Stomach (tissue), 9 donors: Measurements from ENCODE around the gene ZNF581. TPM values are rescaled to one million over a fixed set of nuclear protein-coding genes. Genes with fewer than 3 reads are reported as not detected.

ENCODE experiments used
- DNase-seq, 2 donors: peaks; one replicate each; pipeline versions ENCODE4 v3.0.0 to v3.0.0-alpha.2; 2013 to 2019
- H3K27ac ChIP-seq, 5 donors: fragments of 200-600 bp in 4 of 5; sonication (generic) in 4 of 5; one replicate each; pipeline ENCODE4 v1.5.1; 2013 to 2019; ENCODE audit warnings: mild to moderate bottlenecking in 1 of 5, moderate library complexity in 1 of 5
- H3K27me3 ChIP-seq, 3 donors: fragments of 200-600 bp; sonication (generic); one replicate each; pipeline ENCODE4 v1.5.1; 2017 to 2019; ENCODE audit warnings: mixed run types in 1 of 3
- H3K36me3 ChIP-seq, 4 donors: fragments of 200-600 bp; sonication (generic); 1 replicate in 3 of 4; 2 replicates in 1 of 4; pipeline ENCODE4 v1.5.1; 2016 to 2019
- H3K4me1 ChIP-seq, 4 donors: fragments of 200-600 bp; sonication (generic); one replicate each; pipeline ENCODE4 v1.5.1; 2016 to 2019
- H3K4me3 ChIP-seq, 4 donors: fragments of 200-600 bp; sonication (generic) in 3 of 4; one replicate each; pipeline ENCODE4 v1.5.1; 2016 to 2019; ENCODE audit warnings: mild to moderate bottlenecking in 1 of 4
- H3K9me3 ChIP-seq, 4 donors: fragments of 200-600 bp; sonication (generic); one replicate each; pipeline ENCODE4 v1.5.1; 2016 to 2019
- CTCF ChIP-seq, 7 experiments: fragments of 450-650 bp in 4 of 7; fragments of 200-600 bp in 3 of 7; sonication (generic) in 3 of 7; IDR thresholded peaks; one replicate each; pipeline ENCODE4 v1.5.1; 2016 to 2019; ENCODE audit warnings: antibody characterized with exemption in 7 of 7, control low read depth in 2 of 7, mild to moderate bottlenecking in 1 of 7
- EP300 ChIP-seq: sonication (generic); formaldehyde crosslinking; IDR thresholded peaks from one replicate; pipeline ENCODE4 v1.6.1; 2017; ENCODE audit warnings: antibody characterized with exemption
- POLR2A ChIP-seq, 4 donors: fragments of 450-650 bp; IDR thresholded peaks; one replicate each; pipeline ENCODE4 v1.6.1; 2016; ENCODE audit warnings: antibody characterized with exemption in 4 of 4, control low read depth in 2 of 4, mild to moderate bottlenecking in 1 of 4, moderate library complexity in 1 of 4
- POLR2AphosphoS5 ChIP-seq, 3 donors: sonication (generic); formaldehyde crosslinking; IDR thresholded peaks; one replicate each; pipeline ENCODE4 v1.6.1; 2016; ENCODE audit warnings: antibody characterized with exemption in 3 of 3
- WGBS, 5 donors: extraction: QIAGEN DNeasy Blood & Tissue Kit in 3 of 5; methylation state at CpG; one replicate each; pipeline versions ENCODE4 v1.1.5 to v1.1.7; 2013 to 2018; 5-methylcytosine and 5-hydroxymethylcytosine counted together
- intact Hi-C: fragments of 100-400 bp; cut with DNase I; formaldehyde crosslinking; loops from one replicate; pipeline ENCODE4 v1.15.1; 2023; ENCODE audit warnings: low total_unique reads
- polyA plus RNA-seq, 3 donors: library from polyadenylated mRNA; stranded (reverse); fragments of 200-250 nt; gene quantifications; one replicate each; pipeline ENCODE4 v1.2.3, GENCODE V29; 2013
- total RNA-seq, 5 donors: library from RNA; depleted of rRNA; stranded (reverse); fragments of >200 nt; gene quantifications; one replicate each; pipeline versions ENCODE4 v1.1.0 to v1.2.3, GENCODE V29; 2014 to 2016
- donor health status: healthy with polysubstance abuse.
- donor health status: Bipolar disorder and iron deficiency.
- donor health status: healthy.

ZNF581 gene
- total and polyA plus RNA-seq, 8 donors: 2.2 to 27.8 (median 11.3) TPM

- Histone ChIP-seq H3K27me3 (no peaks in the 10 kb centered on the region), H3K4me3 (peak within 1 kb of the TSS; percentile 76 to 91 (median 81)), H3K27ac (peak within 1 kb of the TSS; percentile 90 to 100 (median 99)), H3K36me3 (peaks cover 22 to 42% (median 38%) of the 10 kb centered on the region in 4 donors), H3K9me3 (no peaks in the 10 kb centered on the region), H3K4me1 (peaks cover 19 to 56% (median 47%) of the 10 kb centered on the region in 4 donors)
- 0 to 1% (median 0%) methylated on average over 37 to 97 of the region's 97 CpGs for WGBS, 5 donors
- peak in 1 of 3 donors; percentile 16 for TF ChIP-seq POLR2AphosphoS5 (IDR thresholded peaks at IDR 0.05)
- no peak for TF ChIP-seq POLR2A (IDR thresholded peaks at IDR 0.05)
- TF ChIP-seq EP300: no peak
- TF ChIP-seq CTCF (IDR thresholded peaks at IDR 0.05): no peak
- DNase-seq: peak; percentile 82 to 96
- intact Hi-C loops: no loop called here
These were observed 43.4 kb upstream of the ZNF581 start, which contains the start of gene ZNF524 for GRCh38 chr19:55599842-55600661. Gene ZNF524 (plus strand): TSS chr19:55600288. CDS start chr19:55602113, 1,825 bp downstream.

- intact Hi-C loops: no loop called here
- H3K27ac ChIP-seq: peak overlapping the region; percentile 90 to 100 (median 99)
- WGBS, 5 donors: 3 to 7% (median 4%) methylated on average over 5 to 15 of the region's 15 CpGs
These were observed 42.8 kb upstream of the ZNF581 start for GRCh38 chr19:55600662-55601028.

GRCh38 chr19:55601084-55601483, 42.4 kb upstream of the ZNF581 start:
- Histone ChIP-seq H3K36me3 (peaks cover 13 to 32% (median 28%) of the 10 kb centered on the region in 4 donors), H3K4me1 (peaks cover 19 to 59% (median 50%) of the 10 kb centered on the region in 4 donors), H3K27me3 (no peaks in the 10 kb centered on the region), H3K9me3 (no peaks in the 10 kb centered on the region), H3K4me3 (peak overlapping the region; percentile 76 to 91 (median 81)), H3K27ac (peak overlapping the region; percentile 90 to 100 (median 99))
- intact Hi-C loops: no loop called here
- whole genome bisulfite sequencing, 5 donors: 55 to 66% (median 63%) methylated on average over 4 of the region's 4 CpGs
- DNase-seq: peak in 1 of 2 donors; percentile 38
- TF ChIP-seq POLR2A (IDR thresholded peaks at IDR 0.05) (no peak), EP300 (no peak), POLR2AphosphoS5 (IDR thresholded peaks at IDR 0.05) (no peak), CTCF (IDR thresholded peaks at IDR 0.05) (no peak)

More at GRCh38 chr19:55600662-55601028, 42.8 kb upstream of the ZNF581 start:
- Histone ChIP-seq H3K36me3 (peaks cover 18 to 36% (median 33%) of the 10 kb centered on the region in 4 donors), H3K4me1 (peaks cover 19 to 57% (median 48%) of the 10 kb centered on the region in 4 donors), H3K4me3 (peak overlapping the region; percentile 76 to 91 (median 81)), H3K27me3 (no peaks in the 10 kb centered on the region), H3K9me3 (no peaks in the 10 kb centered on the region)
- no peak for DNase-seq
- TF ChIP-seq EP300 (no peak), POLR2A (IDR thresholded peaks at IDR 0.05) (no peak), CTCF (IDR thresholded peaks at IDR 0.05) (no peak), POLR2AphosphoS5 (IDR thresholded peaks at IDR 0.05) (no peak)

GRCh38 chr19:55602104-55603001, 41.1 kb upstream of the ZNF581 start:
- no peak for DNase-seq
- WGBS, 5 donors: 89 to 94% (median 92%) methylated on average over 11 to 60 of the region's 60 CpGs
- H3K27me3 ChIP-seq: no peaks in the 10 kb centered on the region
- H3K36me3 ChIP-seq: peaks cover 3 to 24% (median 18%) of the 10 kb centered on the region in 4 donors
- intact Hi-C loops: no loop called here
- H3K27ac ChIP-seq: peak overlapping the region in 2 of 5 donors; percentile 98 to 99
- H3K4me1 ChIP-seq: peaks cover 27 to 72% (median 61%) of the 10 kb centered on the region in 4 donors
- TF ChIP-seq POLR2A (IDR thresholded peaks at IDR 0.05): no peak
- TF ChIP-seq CTCF (IDR thresholded peaks at IDR 0.05): no peak
- no peak for TF ChIP-seq EP300
- peak overlapping the region in 1 of 4 donors; percentile 81 for H3K4me3 ChIP-seq
- no peaks in the 10 kb centered on the region for H3K9me3 ChIP-seq
